SK-MEL-5 (cell line): ENCODE results near the gene IL11. TPM values are rescaled to one million over a fixed set of nuclear protein-coding genes. Genes with fewer than 3 reads are reported as not detected.
A peak's percentile ranks its signal among the peaks of the same experiment; 100 is the strongest.
"Not testable (repeated sequence)": the region's sequence is repeated elsewhere in the genome, so short reads cannot be mapped to it uniquely, and the experiment has no call there.

Experiments
- DNase-seq: peaks from one replicate; pipeline ENCODE4 v3.0.0-alpha.2; 2016; ENCODE audit warnings: low read depth, low spot score
- in situ Hi-C: cut with HindIII; loops from 2 replicates; pipeline ENCODE4 v1.10.0; 2016; ENCODE audit warnings: low sequenced_read_pairs, high pct_unique_total_duplicates, low pct_unique_long_range_greater_than_20kb
- total RNA-seq: library from RNA; depleted of rRNA; stranded (reverse); fragments of >200 nt; shearing (Covaris generic); gene quantifications from 2 replicates; pipeline ENCODE4 v1.2.3, GENCODE V29; 2014

IL11 gene
- total RNA-seq, 1 experiment from 2014 or later: not detected

GRCh38 chr19:55345101-55345817 lies 25.0 kb downstream of the IL11 start:
- no peak for DNase-seq
- in situ Hi-C loops: no loop called here

GRCh38 chr19:55344444-55344843 lies 25.8 kb downstream of the IL11 start:
- in situ Hi-C loops: no loop called here
- no peak for DNase-seq

- in situ Hi-C loops: no loop called here
- no peak for DNase-seq
These were observed 28.4 kb downstream of the IL11 start for GRCh38 chr19:55341595-55342531.

GRCh38 chr19:55341171-55341588 lies 29.1 kb downstream of the IL11 start:
- in situ Hi-C loops: no loop called here
- DNase-seq: peak; percentile 56

GRCh38 chr19:55340784-55341147 lies 29.5 kb downstream of the IL11 start:
- in situ Hi-C loops: no loop called here
- DNase-seq: no peak

- DNase-seq: no peak
- in situ Hi-C loops: no loop called here
These were observed 30.1 kb downstream of the IL11 start for GRCh38 chr19:55339889-55340783.

GRCh38 chr19:55339105-55339888 lies 31.0 kb downstream of the IL11 start, which contains the start of gene KMT5C:
Gene KMT5C (plus strand): TSS chr19:55339876. CDS start chr19:55341937, 2,061 bp downstream.
- in situ Hi-C loops: no loop called here

GRCh38 chr19:55336101-55336500 lies 34.2 kb downstream of the IL11 start:
- no peak for DNase-seq
- in situ Hi-C loops: no loop called here

More at GRCh38 chr19:55339105-55339888, 31.0 kb downstream of the IL11 start, which contains the start of gene KMT5C:
- peak; percentile 100 for DNase-seq

- no peak for DNase-seq
- in situ Hi-C loops: no loop called here
These were observed 36.4 kb downstream of the IL11 start for GRCh38 chr19:55333870-55334269.

- DNase-seq, in situ Hi-C loops: not testable (repeated sequence)
These were observed 40.5 kb downstream of the IL11 start for GRCh38 chr19:55329791-55330190.

GRCh38 chr19:55328774-55329318 lies 41.4 kb downstream of the IL11 start:
- in situ Hi-C loops: not testable (repeated sequence)
- peak; percentile 75 for DNase-seq

GRCh38 chr19:55325172-55325571 lies 45.1 kb downstream of the IL11 start, which contains the start of gene TMEM150B:
Gene TMEM150B (minus strand): TSS chr19:55325341. CDS start chr19:55321036, 4,305 bp downstream.
- in situ Hi-C loops: no loop called here
- no peak for DNase-seq

- in situ Hi-C loops: no loop called here
- DNase-seq: no peak
These were observed 45.6 kb downstream of the IL11 start for GRCh38 chr19:55324662-55325061.

GRCh38 chr19:55322204-55322885 lies 47.9 kb downstream of the IL11 start:
- in situ Hi-C loops: no loop called here
- DNase-seq: no peak

GRCh38 chr19:55321466-55322137 lies 48.7 kb downstream of the IL11 start:
- in situ Hi-C loops: no loop called here
- no peak for DNase-seq
